NB4 (cell line): Measurements from ENCODE around the gene CSMD2.

Experiments used
- CTCF ChIP-seq: IDR thresholded peaks from one replicate; pipeline ENCODE4 v1.5.1; 2012; ENCODE audit warnings: low read depth, low read length
- MAX ChIP-seq: IDR thresholded peaks from 2 replicates; pipeline ENCODE4 v1.6.1; 2011; ENCODE audit warnings: low read depth, low read length
- POLR2A ChIP-seq: IDR thresholded peaks from 2 replicates; pipeline ENCODE4 v1.6.1; 2011; ENCODE audit warnings: mild to moderate bottlenecking; ENCODE audit not compliant: insufficient read length; ENCODE audit errors: extremely low read depth

GRCh38 chr1:34009340-34009985 lies 155.6 kb downstream of the CSMD2 start:
- TF ChIP-seq CTCF, result no peak
- no peak for TF ChIP-seq POLR2A
- no peak for TF ChIP-seq MAX
